ENCODE results near the gene DVL3. TPM values are rescaled to one million over a fixed set of nuclear protein-coding genes. Genes with fewer than 3 reads are reported as not detected.

DVL3 gene
- total RNA-seq, 1 experiment from 2014 or later: 76.2 TPM

DNA sequence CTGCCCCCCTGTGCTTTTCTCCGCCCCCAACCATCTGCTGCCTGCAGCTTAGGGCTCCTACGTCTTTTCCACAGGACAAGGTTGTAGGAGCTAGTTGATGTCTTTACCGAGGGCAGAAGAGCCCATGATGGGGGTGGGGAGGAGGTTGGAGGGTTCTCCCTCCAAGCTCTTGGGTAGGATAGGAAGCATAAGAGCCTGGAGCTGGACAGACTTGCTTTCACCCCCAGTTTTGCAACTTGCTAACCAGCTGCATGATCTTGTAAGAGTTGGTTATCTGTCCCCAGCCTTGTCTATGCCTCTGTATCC lies 31.7 kb downstream of the DVL3 start:
- CTCF ChIA-PET: interaction anchor here (0.6 to 1.9 kb wide), 5 partner anchors 12 to 76 kb away, joined by 3 to 17 read pairs (median 7); partner anchors contain the start of gene EEF1AKMT4
- POLR2A ChIA-PET: interaction anchor here (1.4 kb wide), 1 partner anchor 54 kb away, joined by 3 read pairs; no protein-coding TSS in a partner anchor
- TF ChIP-seq, protein P1, sequence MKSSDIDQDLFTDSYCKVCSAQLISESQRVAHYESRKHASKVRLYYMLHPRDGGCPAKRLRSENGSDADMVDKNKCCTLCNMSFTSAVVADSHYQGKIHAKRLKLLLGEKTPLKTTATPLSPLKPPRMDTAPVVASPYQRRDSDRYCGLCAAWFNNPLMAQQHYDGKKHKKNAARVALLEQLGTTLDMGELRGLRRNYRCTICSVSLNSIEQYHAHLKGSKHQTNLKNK (CRISPR knock-in tag; IDR thresholded peaks at IDR 0.05): no peak
- TF ChIP-seq GTF2I (CRISPR knock-in tag; conservative IDR thresholded peaks at IDR 0.05): no peak
- ATAC-seq (no peak), DNase-seq (ENCODE audit: low spot score) (no peak)
- no peaks in the 10 kb centered on the region for H3K9me3 Mint-ChIP-seq
- H3K4me3 Mint-ChIP-seq: peak overlapping the region; percentile 98
- H3K27ac Mint-ChIP-seq: no peak overlapping the region
- peaks cover 62% of the 10 kb centered on the region for H3K36me3 Mint-ChIP-seq
- no peaks in the 10 kb centered on the region for H3K27me3 Mint-ChIP-seq (ENCODE audit: low read depth)
- peaks cover 23% of the 10 kb centered on the region for H3K4me1 Mint-ChIP-seq

DNA sequence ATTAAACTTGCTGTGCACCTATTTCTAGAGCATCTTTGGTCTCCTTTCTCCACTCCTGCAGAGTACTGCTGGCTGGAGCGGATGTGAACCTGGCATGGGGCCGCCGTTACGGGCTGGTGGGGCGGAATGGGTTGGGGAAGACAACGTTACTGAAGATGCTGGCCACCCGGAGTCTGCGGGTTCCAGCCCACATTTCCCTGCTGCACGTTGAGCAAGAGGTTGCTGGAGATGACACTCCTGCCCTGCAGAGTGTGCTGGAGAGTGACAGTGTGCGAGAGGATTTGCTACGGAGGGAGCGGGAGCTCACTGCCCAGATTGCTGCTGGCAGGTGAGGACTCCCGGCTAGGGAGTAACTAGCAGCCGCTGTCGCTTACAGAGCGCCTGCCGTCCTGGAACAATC lies 32.9 kb downstream of the DVL3 start:
- POLR2A ChIA-PET: interaction anchor here (1.1 kb wide), 1 partner anchor 11 kb away, joined by 3 read pairs; no protein-coding TSS in a partner anchor
- no peak overlapping the region for H3K27ac Mint-ChIP-seq
- peaks cover 23% of the 10 kb centered on the region for H3K4me1 Mint-ChIP-seq
- H3K27me3 Mint-ChIP-seq (ENCODE audit: low read depth): no peaks in the 10 kb centered on the region
- CTCF ChIA-PET: no interaction called here
- no peaks in the 10 kb centered on the region for H3K9me3 Mint-ChIP-seq
- TF ChIP-seq, protein P2, sequence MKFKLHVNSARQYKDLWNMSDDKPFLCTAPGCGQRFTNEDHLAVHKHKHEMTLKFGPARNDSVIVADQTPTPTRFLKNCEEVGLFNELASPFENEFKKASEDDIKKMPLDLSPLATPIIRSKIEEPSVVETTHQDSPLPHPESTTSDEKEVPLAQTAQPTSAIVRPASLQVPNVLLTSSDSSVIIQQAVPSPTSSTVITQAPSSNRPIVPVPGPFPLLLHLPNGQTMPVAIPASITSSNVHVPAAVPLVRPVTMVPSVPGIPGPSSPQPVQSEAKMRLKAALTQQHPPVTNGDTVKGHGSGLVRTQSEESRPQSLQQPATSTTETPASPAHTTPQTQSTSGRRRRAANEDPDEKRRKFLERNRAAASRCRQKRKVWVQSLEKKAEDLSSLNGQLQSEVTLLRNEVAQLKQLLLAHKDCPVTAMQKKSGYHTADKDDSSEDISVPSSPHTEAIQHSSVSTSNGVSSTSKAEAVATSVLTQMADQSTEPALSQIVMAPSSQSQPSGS (CRISPR knock-in tag; IDR thresholded peaks at IDR 0.05; ENCODE audit: borderline replicate concordance, low read depth): no peak
- no peak for TF ChIP-seq ZNF671 (CRISPR knock-in tag; IDR thresholded peaks at IDR 0.05)
- TF ChIP-seq ZNF423 (CRISPR knock-in tag; IDR thresholded peaks at IDR 0.05): no peak
- no peak for TF ChIP-seq NFYB (CRISPR knock-in tag; conservative IDR thresholded peaks at IDR 0.05; ENCODE audit: low read depth)
- peaks cover 60% of the 10 kb centered on the region for H3K36me3 Mint-ChIP-seq
- ATAC-seq: no peak
- H3K4me3 Mint-ChIP-seq: no peak overlapping the region
- DNase-seq (ENCODE audit: low spot score): no peak

- DNase-seq (ENCODE audit: low spot score) (no peak), ATAC-seq (no peak)
- Mint-ChIP-seq H3K27ac (no peak overlapping the region), H3K27me3 (ENCODE audit: low read depth) (no peaks in the 10 kb centered on the region), H3K36me3 (peaks cover 60% of the 10 kb centered on the region), H3K4me3 (no peak overlapping the region), H3K9me3 (no peaks in the 10 kb centered on the region), H3K4me1 (peaks cover 18% of the 10 kb centered on the region)
- ChIA-PET CTCF (interaction anchor here (1.4 kb wide), 1 partner anchor 16 kb away, joined by 3 read pairs; no protein-coding TSS in a partner anchor), POLR2A (no interaction called here)
- TF ChIP-seq TCF7 (CRISPR knock-in tag; IDR thresholded peaks at IDR 0.05; ENCODE audit: low read depth) (no peak), FOXP1 (CRISPR knock-in tag; IDR thresholded peaks at IDR 0.05; ENCODE audit: borderline replicate concordance) (no peak), TEAD4 (CRISPR knock-in tag; IDR thresholded peaks at IDR 0.05) (no peak)
Observed at GRCh38 chr3:184189421-184189820, 34.2 kb downstream of the DVL3 start.

- H3K36me3 Mint-ChIP-seq: peaks cover 53% of the 10 kb centered on the region
Observed at GRCh38 chr3:184192889-184193288, 37.7 kb downstream of the DVL3 start.

More at GRCh38 chr3:184192889-184193288, 37.7 kb downstream of the DVL3 start:
- CTCF ChIA-PET: no interaction called here
- no peaks in the 10 kb centered on the region for H3K27me3 Mint-ChIP-seq (ENCODE audit: low read depth)
- TF ChIP-seq CREM (CRISPR knock-in tag; IDR thresholded peaks at IDR 0.05): no peak
- TF ChIP-seq NR3C1 (CRISPR knock-in tag; conservative IDR thresholded peaks at IDR 0.05; ENCODE audit: low read depth): no peak
- no peak for TF ChIP-seq ATF6 (CRISPR knock-in tag; IDR thresholded peaks at IDR 0.05)
- TF ChIP-seq OVOL2 (CRISPR knock-in tag; IDR thresholded peaks at IDR 0.05; ENCODE audit: borderline replicate concordance): no peak
- TF ChIP-seq MXD4 (CRISPR knock-in tag; IDR thresholded peaks at IDR 0.05; ENCODE audit: borderline replicate concordance): no peak
- no peak for TF ChIP-seq FOXJ3 (CRISPR knock-in tag; IDR thresholded peaks at IDR 0.05; ENCODE audit: borderline replicate concordance)
- TF ChIP-seq CREB1 (CRISPR knock-in tag; IDR thresholded peaks at IDR 0.05): no peak
- TF ChIP-seq SOX15 (CRISPR knock-in tag; IDR thresholded peaks at IDR 0.05): no peak
- TF ChIP-seq, protein P3, sequence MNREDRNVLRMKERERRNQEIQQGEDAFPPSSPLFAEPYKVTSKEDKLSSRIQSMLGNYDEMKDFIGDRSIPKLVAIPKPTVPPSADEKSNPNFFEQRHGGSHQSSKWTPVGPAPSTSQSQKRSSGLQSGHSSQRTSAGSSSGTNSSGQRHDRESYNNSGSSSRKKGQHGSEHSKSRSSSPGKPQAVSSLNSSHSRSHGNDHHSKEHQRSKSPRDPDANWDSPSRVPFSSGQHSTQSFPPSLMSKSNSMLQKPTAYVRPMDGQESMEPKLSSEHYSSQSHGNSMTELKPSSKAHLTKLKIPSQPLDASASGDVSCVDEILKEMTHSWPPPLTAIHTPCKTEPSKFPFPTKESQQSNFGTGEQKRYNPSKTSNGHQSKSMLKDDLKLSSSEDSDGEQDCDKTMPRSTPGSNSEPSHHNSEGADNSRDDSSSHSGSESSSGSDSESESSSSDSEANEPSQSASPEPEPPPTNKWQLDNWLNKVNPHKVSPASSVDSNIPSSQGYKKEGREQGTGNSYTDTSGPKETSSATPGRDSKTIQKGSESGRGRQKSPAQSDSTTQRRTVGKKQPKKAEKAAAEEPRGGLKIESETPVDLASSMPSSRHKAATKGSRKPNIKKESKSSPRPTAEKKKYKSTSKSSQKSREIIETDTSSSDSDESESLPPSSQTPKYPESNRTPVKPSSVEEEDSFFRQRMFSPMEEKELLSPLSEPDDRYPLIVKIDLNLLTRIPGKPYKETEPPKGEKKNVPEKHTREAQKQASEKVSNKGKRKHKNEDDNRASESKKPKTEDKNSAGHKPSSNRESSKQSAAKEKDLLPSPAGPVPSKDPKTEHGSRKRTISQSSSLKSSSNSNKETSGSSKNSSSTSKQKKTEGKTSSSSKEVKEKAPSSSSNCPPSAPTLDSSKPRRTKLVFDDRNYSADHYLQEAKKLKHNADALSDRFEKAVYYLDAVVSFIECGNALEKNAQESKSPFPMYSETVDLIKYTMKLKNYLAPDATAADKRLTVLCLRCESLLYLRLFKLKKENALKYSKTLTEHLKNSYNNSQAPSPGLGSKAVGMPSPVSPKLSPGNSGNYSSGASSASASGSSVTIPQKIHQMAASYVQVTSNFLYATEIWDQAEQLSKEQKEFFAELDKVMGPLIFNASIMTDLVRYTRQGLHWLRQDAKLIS (CRISPR knock-in tag; IDR thresholded peaks at IDR 0.05; ENCODE audit: borderline replicate concordance): no peak
- no peak for TF ChIP-seq ZNF232 (CRISPR knock-in tag; IDR thresholded peaks at IDR 0.05)
- no peak for TF ChIP-seq MYBL2 (CRISPR knock-in tag; IDR thresholded peaks at IDR 0.05)
- no peak for TF ChIP-seq NR2C2 (CRISPR knock-in tag; IDR thresholded peaks at IDR 0.05)
- ATAC-seq (no peak), DNase-seq (ENCODE audit: low spot score) (no peak)
- H3K4me1 Mint-ChIP-seq: no peaks in the 10 kb centered on the region
- no peak overlapping the region for H3K27ac Mint-ChIP-seq
- no peaks in the 10 kb centered on the region for H3K9me3 Mint-ChIP-seq
- no peak overlapping the region for H3K4me3 Mint-ChIP-seq
- POLR2A ChIA-PET: no interaction called here

Measured in WTC11 (cell line).